ENCODE measurements around the gene DIS3L2.

The DIS3L2 gene

GRCh38 chr2:231955758-231956472, 5.6 kb upstream of the DIS3L2 start:
- TF ChIP-seq CTCF (IDR thresholded peaks at IDR 0.05) = no peak

GRCh38 chr2:231957913-231958763, 3.4 kb upstream of the DIS3L2 start:
- TF ChIP-seq CTCF (IDR thresholded peaks at IDR 0.05) = no peak

- TF ChIP-seq CTCF (IDR thresholded peaks at IDR 0.05) = no peak
Observed at GRCh38 chr2:231960810-231961348, 634 bp upstream of the DIS3L2 start.

- TF ChIP-seq CTCF (IDR thresholded peaks at IDR 0.05) = no peak
Observed at GRCh38 chr2:231965102-231965501, 3.6 kb downstream of the DIS3L2 start.

- TF ChIP-seq CTCF (IDR thresholded peaks at IDR 0.05) = no peak
Observed at GRCh38 chr2:231966886-231967285, 5.4 kb downstream of the DIS3L2 start.

GRCh38 chr2:231968820-231969219, 7.3 kb downstream of the DIS3L2 start:
- TF ChIP-seq CTCF (IDR thresholded peaks at IDR 0.05) = no peak

- TF ChIP-seq CTCF (IDR thresholded peaks at IDR 0.05) = no peak
Observed at GRCh38 chr2:231970461-231970860, 8.9 kb downstream of the DIS3L2 start.
